Pancreas (tissue), 10 donors: ENCODE data around the gene SMIM32. TPM values are rescaled to one million over a fixed set of nuclear protein-coding genes. Genes with fewer than 3 reads are reported as not detected.

Source experiments
- ATAC-seq, 4 donors: fragments of 200-7000 bp; cut with Tn5 transposase; one replicate each; pipeline versions ENCODE4 v1.8.0 to v1.9.1; 2020; ENCODE audit warnings: mild to moderate bottlenecking in 4 of 4, moderate library complexity in 4 of 4
- DNase-seq, 6 donors: peaks; one replicate each; pipeline ENCODE4 v3.0.0-alpha.2; 2020
- FAIRE-seq: peaks from 2 replicates; lab custom pipeline; 2012; peaks lifted over from hg19 to GRCh38; lab: Jason Lieb, UNC
- H3K27ac ChIP-seq, 4 donors: fragments of 200-600 bp; sonication (generic); 1 replicate in 3 of 4; 2 replicates in 1 of 4; pipeline versions ENCODE4 v1.5.0 to v1.8.0; 2020
- H3K27me3 ChIP-seq, 4 donors: fragments of 200-600 bp; one replicate each; pipeline ENCODE4 v1.8.0; 2021
- H3K36me3 ChIP-seq, 3 donors: fragments of 200-600 bp; sonication (generic) in 1 of 3; one replicate each; pipeline versions ENCODE4 v1.5.0 to v1.8.0; 2020 to 2021
- H3K4me1 ChIP-seq, 3 donors: fragments of 200-600 bp; one replicate each; pipeline ENCODE4 v1.8.0; 2021
- H3K4me3 ChIP-seq, 4 donors: fragments of 200-600 bp; sonication (generic) in 2 of 4; one replicate each; pipeline versions ENCODE4 v1.5.0 to v1.8.0; 2020 to 2021
- H3K9me3 ChIP-seq, 4 donors: fragments of 200-600 bp; one replicate each; pipeline ENCODE4 v1.8.0; 2021
- WGBS, 2 donors: extraction: QIAGEN DNeasy Blood & Tissue Kit; methylation state at CpG; one replicate each; pipeline ENCODE4 v1.1.7; 2013; 5-methylcytosine and 5-hydroxymethylcytosine counted together
- intact Hi-C, 3 donors: fragments of 100-400 bp; cut with DNase I; formaldehyde crosslinking; loops; one replicate each; pipeline versions ENCODE4 v1.11.1 to v1.14.2; 2022
- polyA plus RNA-seq, 2 donors: library from polyadenylated mRNA; stranded (reverse); fragments of 200-250 nt; gene quantifications; one replicate each; pipeline ENCODE4 v1.2.3, GENCODE V29; 2013
- total RNA-seq, 6 donors: library from RNA; stranded (reverse); fragmentation: NEBNext Ultra II Directional in 4 of 6; extraction: Animal tissue kit (Norgen Biotek cat#: 25700) in 4 of 6; gene quantifications; one replicate each; pipeline versions ENCODE4 v1.2.1 to v1.2.4, GENCODE V29; 2021 to 2023
- TF ChIP-seq, protein P1 (sequence below), 4 donors: fragments of 200-600 bp; sonication (generic) in 3 of 4; IDR thresholded peaks; one replicate each; pipeline versions ENCODE4 v1.5.0 to v1.8.0; 2021; ENCODE audit warnings: antibody characterized with exemption in 4 of 4
- donor health status: healthy with polysubstance abuse.
- donor health status: DM: no; HTN: no; CAD: no; lungs with moderate emphysema.
- donor health status: DM: no; HTN: no; CAD: no.
- donor health status: control.
- donor health status: control.
- donor health status: Bipolar disorder and iron deficiency.
- donor health status: DM: yes; HTN: yes; CAD: no.
- donor health status: DM: no; HTN: no; CAD: no.
- donor health status: DM: no; HTN: no; CAD: no.
- donor health status: DM: yes; HTN: yes; CAD: no.

SMIM32 gene
- total and polyA plus RNA-seq, 8 donors: 0.12 to 4.2 (median 0.43) TPM; not detected in 1

DNA sequence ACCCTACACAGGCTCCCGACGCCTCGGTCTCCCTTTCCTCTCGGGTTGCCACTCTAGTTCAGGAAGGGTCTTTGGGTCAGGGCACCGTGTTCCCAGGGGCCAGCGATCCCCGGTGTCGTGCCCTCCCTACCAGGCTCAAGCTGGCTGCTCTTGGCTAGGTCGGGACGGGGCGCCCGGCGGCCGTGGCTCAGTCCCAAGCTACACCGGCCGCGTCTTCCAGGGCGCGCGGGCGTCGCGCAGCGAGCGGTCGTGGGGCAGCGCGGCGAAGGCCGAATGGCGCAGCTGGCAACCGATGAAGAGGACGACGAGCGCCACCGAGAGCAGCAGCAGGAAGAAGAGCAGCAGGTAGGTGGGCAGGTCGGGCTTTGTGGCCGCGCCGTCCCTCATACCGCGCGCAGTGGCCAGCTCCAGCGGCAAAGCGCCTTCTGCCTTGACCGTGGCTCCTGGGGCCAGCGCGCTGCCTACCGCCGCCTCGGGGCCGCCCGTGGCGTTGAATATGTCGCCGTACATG, 892 bp downstream of the SMIM32 start:
- intact Hi-C loops: no loop called here
- Histone ChIP-seq H3K4me1 (peaks cover 0 to 7% (median 7%) of the 10 kb centered on the region in 3 donors), H3K27me3 (no peaks in the 10 kb centered on the region), H3K27ac (peak overlapping the region in 1 of 4 donors; percentile 4), H3K9me3 (no peaks in the 10 kb centered on the region), H3K36me3 (no peaks in the 10 kb centered on the region), H3K4me3 (peak overlapping the region in 2 of 4 donors; percentile 18 to 42)
- ATAC-seq: peak; percentile 30 to 50 (median 46)
- 1 to 2% methylated on average over 56 of the region's 56 CpGs for whole genome bisulfite sequencing, 2 donors
- peak in 1 of 6 donors; percentile 61 for DNase-seq
- no peak for FAIRE-seq
- TF ChIP-seq, protein P1, sequence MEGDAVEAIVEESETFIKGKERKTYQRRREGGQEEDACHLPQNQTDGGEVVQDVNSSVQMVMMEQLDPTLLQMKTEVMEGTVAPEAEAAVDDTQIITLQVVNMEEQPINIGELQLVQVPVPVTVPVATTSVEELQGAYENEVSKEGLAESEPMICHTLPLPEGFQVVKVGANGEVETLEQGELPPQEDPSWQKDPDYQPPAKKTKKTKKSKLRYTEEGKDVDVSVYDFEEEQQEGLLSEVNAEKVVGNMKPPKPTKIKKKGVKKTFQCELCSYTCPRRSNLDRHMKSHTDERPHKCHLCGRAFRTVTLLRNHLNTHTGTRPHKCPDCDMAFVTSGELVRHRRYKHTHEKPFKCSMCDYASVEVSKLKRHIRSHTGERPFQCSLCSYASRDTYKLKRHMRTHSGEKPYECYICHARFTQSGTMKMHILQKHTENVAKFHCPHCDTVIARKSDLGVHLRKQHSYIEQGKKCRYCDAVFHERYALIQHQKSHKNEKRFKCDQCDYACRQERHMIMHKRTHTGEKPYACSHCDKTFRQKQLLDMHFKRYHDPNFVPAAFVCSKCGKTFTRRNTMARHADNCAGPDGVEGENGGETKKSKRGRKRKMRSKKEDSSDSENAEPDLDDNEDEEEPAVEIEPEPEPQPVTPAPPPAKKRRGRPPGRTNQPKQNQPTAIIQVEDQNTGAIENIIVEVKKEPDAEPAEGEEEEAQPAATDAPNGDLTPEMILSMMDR (IDR thresholded peaks at IDR 0.05): no peak

DNA sequence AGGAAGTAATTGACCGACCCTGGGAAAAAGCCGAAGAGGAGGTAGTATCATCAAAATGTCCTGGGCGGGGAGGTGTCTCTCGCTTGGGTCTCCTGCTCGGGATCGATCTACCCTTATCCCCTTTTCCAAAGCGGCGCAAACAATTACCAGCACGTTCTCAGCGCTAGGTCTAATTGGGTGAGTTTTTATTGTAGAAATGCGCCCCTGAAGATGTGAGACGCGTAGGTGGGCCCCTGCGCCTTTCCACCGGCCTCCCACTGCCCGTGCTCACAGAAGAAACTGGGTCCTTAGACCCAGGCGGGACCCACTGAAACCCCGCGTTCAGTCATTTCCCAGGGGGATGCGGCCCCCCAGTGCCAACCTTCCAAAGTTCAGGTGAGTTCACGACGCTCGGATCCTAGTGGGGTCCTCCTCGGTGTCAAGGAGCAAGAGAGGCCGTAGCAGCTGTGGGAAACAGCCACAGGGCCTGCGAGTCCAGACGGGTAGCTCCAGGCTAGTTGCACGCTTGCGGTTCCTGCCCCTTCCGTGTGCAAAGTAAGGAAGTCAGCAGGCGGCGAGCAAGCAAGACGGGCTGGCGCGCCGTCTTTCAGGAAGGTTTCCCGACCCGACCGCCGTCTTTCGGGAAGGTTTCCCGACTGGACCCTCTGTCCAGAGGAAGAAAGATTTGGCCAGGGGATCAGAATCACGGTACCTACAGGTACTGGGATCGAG, 1.5 kb downstream of the SMIM32 start:
- H3K4me3 ChIP-seq: peak overlapping the region in 2 of 4 donors; percentile 18 to 42
- no peaks in the 10 kb centered on the region for H3K9me3 ChIP-seq
- no peak for DNase-seq
- 20% methylated on average over 44 of the region's 44 CpGs for WGBS, 2 donors
- no peaks in the 10 kb centered on the region for H3K36me3 ChIP-seq
- H3K27ac ChIP-seq: no peak overlapping the region
- peaks cover 0 to 7% (median 7%) of the 10 kb centered on the region in 3 donors for H3K4me1 ChIP-seq
- intact Hi-C loops: no loop called here
- TF ChIP-seq, protein P1 (IDR thresholded peaks at IDR 0.05): no peak
- peak in 3 of 4 donors; percentile 26 to 38 (median 28) for ATAC-seq
- no peak for FAIRE-seq
- H3K27me3 ChIP-seq: no peaks in the 10 kb centered on the region

DNA sequence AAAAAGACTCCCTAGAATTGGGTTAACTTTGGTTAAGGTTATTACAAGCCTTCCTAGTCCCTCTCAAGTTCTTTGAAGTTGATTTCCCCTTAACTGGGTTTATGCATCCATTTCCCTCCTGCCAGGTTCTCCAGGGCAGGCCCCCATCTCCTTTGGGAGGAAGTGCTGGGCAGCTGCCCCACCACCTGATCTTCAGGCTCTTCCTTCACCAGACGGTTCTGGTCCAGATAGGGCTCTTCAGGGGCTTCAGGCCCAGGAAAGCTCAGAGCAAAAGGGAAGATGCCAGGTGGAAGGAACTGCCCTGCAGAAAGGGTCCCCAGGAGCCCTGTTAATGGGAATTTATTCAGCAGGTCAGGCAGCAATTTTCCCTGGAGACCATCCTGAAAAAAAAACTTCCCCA, 2.1 kb downstream of the SMIM32 start:
- Histone ChIP-seq H3K36me3 (no peaks in the 10 kb centered on the region), H3K27ac (no peak overlapping the region), H3K4me1 (peaks cover 0 to 7% (median 7%) of the 10 kb centered on the region in 3 donors), H3K27me3 (no peaks in the 10 kb centered on the region), H3K9me3 (no peaks in the 10 kb centered on the region), H3K4me3 (no peak overlapping the region)
- TF ChIP-seq, protein P1 (IDR thresholded peaks at IDR 0.05): no peak
- intact Hi-C loops: no loop called here
- no peak for FAIRE-seq
- no peak for DNase-seq
- ATAC-seq: no peak
- 5 to 20% methylated on average over 1 of the region's 1 CpG for WGBS, 2 donors

DNA sequence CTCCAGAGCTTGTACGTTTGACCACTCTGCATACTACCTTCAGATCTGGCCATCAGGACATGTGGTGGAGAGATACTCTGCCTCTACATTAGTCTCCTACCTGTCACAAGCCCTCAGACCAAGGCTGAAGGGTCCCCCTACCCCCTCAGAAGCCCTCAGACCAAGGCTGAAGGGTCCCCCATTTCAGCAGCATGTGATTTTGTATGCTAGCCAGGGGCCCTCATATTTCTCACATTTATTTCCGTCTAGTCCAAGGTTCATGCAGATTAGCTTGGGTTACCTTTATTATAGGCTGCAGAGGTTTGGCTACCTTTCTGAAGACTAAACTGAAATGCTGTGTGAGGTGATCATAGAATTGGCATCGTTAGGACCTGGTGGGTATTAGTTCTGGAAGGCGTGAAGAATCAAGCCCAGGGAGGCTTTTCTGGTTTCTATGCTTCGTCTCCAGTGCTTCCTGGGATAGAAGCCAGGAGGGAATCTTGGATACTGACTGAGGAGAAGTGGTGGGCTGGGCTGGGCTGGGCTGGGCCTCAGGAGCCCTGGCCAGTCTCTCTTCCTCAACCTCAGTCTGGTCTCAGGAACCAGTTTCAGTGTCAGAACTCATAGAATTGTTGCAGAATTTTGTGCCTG, 2.8 kb downstream of the SMIM32 start:
- FAIRE-seq (no peak), ATAC-seq (no peak), DNase-seq (no peak)
- WGBS, 2 donors: 31 to 55% methylated on average over 5 of the region's 5 CpGs
- intact Hi-C loops: no loop called here
- no peaks in the 10 kb centered on the region for H3K27me3 ChIP-seq
- no peak overlapping the region for H3K27ac ChIP-seq
- H3K36me3 ChIP-seq: no peaks in the 10 kb centered on the region
- H3K9me3 ChIP-seq: no peaks in the 10 kb centered on the region
- no peak overlapping the region for H3K4me3 ChIP-seq
- TF ChIP-seq, protein P1 (IDR thresholded peaks at IDR 0.05): no peak
- H3K4me1 ChIP-seq: peaks cover 0 to 7% (median 7%) of the 10 kb centered on the region in 3 donors
